CD14-positive monocyte (primary cell): ENCODE measurements around the gene SETSIP. TPM values are rescaled to one million over a fixed set of nuclear protein-coding genes. Genes with fewer than 3 reads are reported as not detected.

ENCODE experiments used
- DNase-seq, 3 donors: peaks; one replicate each; pipeline ENCODE4 v3.0.0-alpha.2; 2011 to 2022
- H2AFZ ChIP-seq: 2 replicates; pipeline ENCODE4 v1.6.0; 2012; ENCODE audit warnings: mild to moderate bottlenecking, low read depth, low read length, inconsistent platforms; ENCODE audit not compliant: insufficient read depth, poor library complexity, severe bottlenecking
- H3K27ac ChIP-seq, 2 donors: 1 replicate in 1 of 2; 2 replicates in 1 of 2; pipeline ENCODE4 v1.5.1; 2012 to 2013; ENCODE audit warnings: low read length in 2 of 2, control low read depth in 1 of 2, inconsistent platforms in 1 of 2, low read depth in 1 of 2, mild to moderate bottlenecking in 1 of 2
- H3K27me3 ChIP-seq, 2 donors: one replicate each; pipeline versions ENCODE4 v1.6.0 to v1.6.1; 2011 to 2013; ENCODE audit warnings: low read length in 2 of 2; ENCODE audit not compliant: control insufficient read depth in 2 of 2, insufficient read depth in 2 of 2
- H3K36me3 ChIP-seq, 2 donors: replicated peaks in 1 of 2; 1 replicate in 1 of 2; 2 replicates in 1 of 2; pipeline versions ENCODE4 v1.5.1 to v1.6.1; 2012 to 2013; ENCODE audit warnings: low read length in 2 of 2, control low read depth in 1 of 2, inconsistent platforms in 1 of 2, mild to moderate bottlenecking in 1 of 2; ENCODE audit not compliant: insufficient read depth in 2 of 2, control insufficient read depth in 1 of 2
- H3K4me1 ChIP-seq, 2 donors: 1 replicate in 1 of 2; 2 replicates in 1 of 2; pipeline versions ENCODE4 v1.5.1 to v1.6.1; 2012 to 2013; ENCODE audit warnings: low read length in 2 of 2, control low read depth in 1 of 2, inconsistent platforms in 1 of 2, mild to moderate bottlenecking in 1 of 2, moderate library complexity in 1 of 2; ENCODE audit not compliant: insufficient read depth in 2 of 2, control insufficient read depth in 1 of 2
- H3K4me2 ChIP-seq: replicated peaks from 2 replicates; pipeline ENCODE3; 2012; ENCODE audit warnings: low read length, moderate library complexity, mild to moderate bottlenecking; ENCODE audit not compliant: poor library complexity, severe bottlenecking; ENCODE audit errors: extremely low read depth
- H3K4me3 ChIP-seq, 3 experiments: fragments of 200-600 bp in 1 of 3; sonication (generic) in 1 of 3; replicated peaks in 1 of 3; 1 replicate in 2 of 3; 2 replicates in 1 of 3; pipeline ENCODE4 v1.5.1; 2011 to 2013; ENCODE audit warnings: low read length in 3 of 3, mild to moderate bottlenecking in 3 of 3, control low read depth in 2 of 3, low read depth in 2 of 3, inconsistent platforms in 1 of 3, moderate library complexity in 1 of 3
- H3K79me2 ChIP-seq: 2 replicates; pipeline ENCODE4 v1.6.0; 2012; ENCODE audit warnings: mild to moderate bottlenecking, control low read depth, inconsistent platforms, low read length, moderate library complexity; ENCODE audit not compliant: insufficient read depth
- H3K9ac ChIP-seq: 2 replicates; pipeline ENCODE4 v1.6.0; 2017; ENCODE audit warnings: low read length, mild to moderate bottlenecking; ENCODE audit not compliant: insufficient read depth, poor library complexity, severe bottlenecking
- H3K9me3 ChIP-seq, 2 donors: replicated peaks in 1 of 2; 1 replicate in 1 of 2; 2 replicates in 1 of 2; pipeline versions ENCODE4 v1.5.1 to v1.6.1; 2012 to 2013; ENCODE audit warnings: low read length in 2 of 2, control low read depth in 1 of 2; ENCODE audit not compliant: control insufficient read depth in 1 of 2, insufficient read depth in 1 of 2
- H4K20me1 ChIP-seq: 2 replicates; pipeline ENCODE4 v1.6.0; 2012; ENCODE audit warnings: mild to moderate bottlenecking, low read length, control low read depth, moderate library complexity; ENCODE audit not compliant: insufficient read depth
- H3K27ac Mint-ChIP-seq, 7 donors: one replicate each; pipeline ENCODE4 v1.8.0; 2020; ENCODE audit warnings: mild to moderate bottlenecking in 7 of 7, mixed read lengths in 7 of 7, moderate library complexity in 6 of 7, inconsistent platforms in 2 of 7
- H3K27me3 Mint-ChIP-seq, 3 donors: one replicate each; pipeline ENCODE4 v1.8.0; 2021 to 2022; ENCODE audit warnings: low read depth in 3 of 3, mild to moderate bottlenecking in 3 of 3, mixed read lengths in 3 of 3, moderate library complexity in 3 of 3, inconsistent platforms in 1 of 3
- H3K36me3 Mint-ChIP-seq, 2 donors: one replicate each; pipeline ENCODE4 v1.8.0; 2020; ENCODE audit warnings: mixed read lengths in 2 of 2, inconsistent platforms in 1 of 2, mild to moderate bottlenecking in 1 of 2
- H3K4me1 Mint-ChIP-seq: one replicate; pipeline ENCODE4 v1.8.0; 2020; ENCODE audit warnings: mild to moderate bottlenecking, mixed read lengths
- H3K4me3 Mint-ChIP-seq, 2 donors: one replicate each; pipeline ENCODE4 v1.8.0; 2020; ENCODE audit warnings: mild to moderate bottlenecking in 2 of 2, mixed read lengths in 2 of 2, moderate library complexity in 1 of 2
- H3K9me3 Mint-ChIP-seq, 7 donors: one replicate each; pipeline ENCODE4 v1.8.0; 2020 to 2022; ENCODE audit warnings: mixed read lengths in 7 of 7, mild to moderate bottlenecking in 6 of 7, moderate library complexity in 6 of 7, inconsistent platforms in 2 of 7
- WGBS: methylation state at CpG from one replicate; pipeline ENCODE4 v1.1.5; 2013; ENCODE audit warnings: missing lambda C conversion rate; ENCODE audit not compliant: insufficient coverage; 5-methylcytosine and 5-hydroxymethylcytosine counted together
- intact Hi-C, 2 donors: fragments of 100-400 bp; cut with micrococcal nuclease; formaldehyde crosslinking; loops; one replicate each; pipeline versions ENCODE4 v1.15.0 to v1.15.1; 2023
- polyA plus RNA-seq, 3 donors: library from polyadenylated mRNA; depleted of rRNA in 1 of 3; unstranded in 2 of 3; stranded (reverse) in 1 of 3; fragments of 300-500 nt in 2 of 3; fragments of >200 nt in 1 of 3; fragmentation: Illumina TruSeq in 2 of 3; gene quantifications; 1 replicate in 2 of 3; 2 replicates in 1 of 3; pipeline ENCODE4 v1.2.3, GENCODE V29; 2012 to 2021
- TF ChIP-seq, protein P1 (sequence below): fragments of 200-600 bp; IDR thresholded peaks from one replicate; pipeline ENCODE4 v1.8.0; 2022; ENCODE audit warnings: antibody characterized with exemption, mild to moderate bottlenecking

SETSIP gene
- polyA plus RNA-seq, 3 donors = not detected

DNA sequence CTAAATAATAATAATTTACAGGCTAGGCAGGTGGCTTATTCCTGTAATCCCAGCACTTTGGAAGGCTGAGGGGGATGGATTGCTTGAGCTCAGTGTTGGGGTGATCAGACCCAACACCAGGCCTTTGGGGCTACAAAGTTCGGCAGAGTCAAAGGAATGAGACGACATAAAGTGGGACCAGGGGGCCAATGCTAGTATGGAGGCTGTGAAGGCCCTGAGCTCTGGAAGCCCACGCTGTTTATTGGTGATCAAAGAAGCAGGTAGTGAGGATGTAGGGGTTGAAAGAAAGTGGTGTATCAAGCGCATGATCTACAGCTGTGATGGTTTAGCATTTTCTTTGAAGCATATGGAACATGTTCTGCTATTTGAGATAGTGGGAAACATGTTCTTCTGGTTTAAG is 10.5 kb upstream of the SETSIP start:
- H3K4me3 ChIP-seq = no peak overlapping the region
- intact Hi-C loops = loop anchor here in 1 of 2 donors (10.0 kb wide), 1 partner anchor 209 kb away; the partner anchor contains the start of genes GLMN and RPAP2
- H3K27me3 Mint-ChIP-seq = peaks cover 0 to 2% (median 0%) of the 10 kb centered on the region in 3 donors
- peaks cover 18 to 26% of the 10 kb centered on the region in 2 donors for H3K9me3 ChIP-seq
- H4K20me1 ChIP-seq = no peaks in the 10 kb centered on the region
- 96% methylated on average over 4 of the region's 4 CpGs for WGBS
- H3K4me2 ChIP-seq = no peak overlapping the region
- H3K4me3 Mint-ChIP-seq = no peak overlapping the region
- H3K4me1 ChIP-seq = peaks cover 3 to 6% of the 10 kb centered on the region in 2 donors
- peaks cover 17 to 36% (median 27%) of the 10 kb centered on the region in 7 donors for H3K9me3 Mint-ChIP-seq
- TF ChIP-seq, protein P1, sequence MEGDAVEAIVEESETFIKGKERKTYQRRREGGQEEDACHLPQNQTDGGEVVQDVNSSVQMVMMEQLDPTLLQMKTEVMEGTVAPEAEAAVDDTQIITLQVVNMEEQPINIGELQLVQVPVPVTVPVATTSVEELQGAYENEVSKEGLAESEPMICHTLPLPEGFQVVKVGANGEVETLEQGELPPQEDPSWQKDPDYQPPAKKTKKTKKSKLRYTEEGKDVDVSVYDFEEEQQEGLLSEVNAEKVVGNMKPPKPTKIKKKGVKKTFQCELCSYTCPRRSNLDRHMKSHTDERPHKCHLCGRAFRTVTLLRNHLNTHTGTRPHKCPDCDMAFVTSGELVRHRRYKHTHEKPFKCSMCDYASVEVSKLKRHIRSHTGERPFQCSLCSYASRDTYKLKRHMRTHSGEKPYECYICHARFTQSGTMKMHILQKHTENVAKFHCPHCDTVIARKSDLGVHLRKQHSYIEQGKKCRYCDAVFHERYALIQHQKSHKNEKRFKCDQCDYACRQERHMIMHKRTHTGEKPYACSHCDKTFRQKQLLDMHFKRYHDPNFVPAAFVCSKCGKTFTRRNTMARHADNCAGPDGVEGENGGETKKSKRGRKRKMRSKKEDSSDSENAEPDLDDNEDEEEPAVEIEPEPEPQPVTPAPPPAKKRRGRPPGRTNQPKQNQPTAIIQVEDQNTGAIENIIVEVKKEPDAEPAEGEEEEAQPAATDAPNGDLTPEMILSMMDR = no peak
- H3K27ac Mint-ChIP-seq = no peak overlapping the region
- no peaks in the 10 kb centered on the region for H3K79me2 ChIP-seq
- no peaks in the 10 kb centered on the region for H3K27me3 ChIP-seq
- DNase-seq = no peak
- H3K36me3 Mint-ChIP-seq = peaks cover 5 to 21% of the 10 kb centered on the region in 2 donors
- no peak overlapping the region for H3K27ac ChIP-seq
- H3K36me3 ChIP-seq = no peaks in the 10 kb centered on the region
- no peak overlapping the region for H2AFZ ChIP-seq
- no peak overlapping the region for H3K9ac ChIP-seq
- peaks cover 3% of the 10 kb centered on the region for H3K4me1 Mint-ChIP-seq

DNA sequence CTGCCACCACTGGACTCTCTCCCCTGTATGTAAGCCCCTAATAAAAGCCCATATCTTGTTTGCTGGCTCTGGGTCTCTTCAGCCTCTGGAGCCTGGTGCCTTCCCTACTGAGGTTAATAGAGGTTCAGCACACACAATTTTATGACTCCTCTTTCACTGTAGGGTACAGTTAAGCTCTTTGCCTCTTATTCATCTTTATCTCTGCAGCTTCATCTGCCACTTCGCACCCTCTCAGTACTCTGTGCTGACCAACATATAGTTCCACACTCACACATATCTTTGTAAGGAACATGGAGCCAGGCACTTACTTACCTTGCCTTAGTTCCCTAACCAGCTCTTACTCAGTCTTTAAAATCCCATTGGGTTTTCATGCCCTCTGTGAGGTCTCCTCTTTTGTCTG is 9.4 kb upstream of the SETSIP start:
- DNase-seq = no peak
- H3K4me3 ChIP-seq = no peak overlapping the region
- Mint-ChIP-seq H3K27ac (no peak overlapping the region), H3K27me3 (peaks cover 0 to 2% (median 2%) of the 10 kb centered on the region in 3 donors), H3K4me3 (no peak overlapping the region), H3K36me3 (peaks cover 5 to 17% of the 10 kb centered on the region in 2 donors), H3K4me1 (peaks cover 10% of the 10 kb centered on the region), H3K9me3 (peaks cover 17 to 33% (median 27%) of the 10 kb centered on the region in 7 donors)
- 100% methylated on average over 1 of the region's 1 CpG for WGBS
- H2AFZ ChIP-seq = no peak overlapping the region
- no peaks in the 10 kb centered on the region for H3K36me3 ChIP-seq
- H3K4me1 ChIP-seq = peaks cover 7 to 10% of the 10 kb centered on the region in 2 donors
- H3K9me3 ChIP-seq = peaks cover 18 to 26% of the 10 kb centered on the region in 2 donors
- H3K4me2 ChIP-seq = no peak overlapping the region
- TF ChIP-seq, protein P1 = no peak
- no peak overlapping the region for H3K27ac ChIP-seq
- intact Hi-C loops = loop anchor here in 1 of 2 donors (10.0 kb wide), 1 partner anchor 210 kb away; the partner anchor contains the start of genes GLMN and RPAP2
- no peaks in the 10 kb centered on the region for H3K79me2 ChIP-seq
- no peak overlapping the region for H3K9ac ChIP-seq
- H4K20me1 ChIP-seq = no peaks in the 10 kb centered on the region
- no peaks in the 10 kb centered on the region for H3K27me3 ChIP-seq
